Measurements from ENCODE around the gene RIPK4. TPM values are rescaled to one million over a fixed set of nuclear protein-coding genes. Genes with fewer than 3 reads are reported as not detected.

The RIPK4 gene
- under 0.01 TPM in 1 of 2 replicates, not detected in the other for total RNA-seq

GRCh38 chr21:41766883-41767605 is at the start of gene RIPK4:
TSS of gene RIPK4 (minus strand) at chr21:41767052. CDS start at chr21:41767041, 11 bp downstream.

Other genes starting within 250 kb of the RIPK4 start
- 3.3 and 3.9 TPM in 2 replicates for gene PRDM15, start 112.3 kb upstream of the RIPK4 start, total RNA-seq
- 5.7 and 10.9 TPM in 2 replicates for gene C2CD2, start 187.0 kb upstream of the RIPK4 start, total RNA-seq
- 4.4 and 7.6 TPM in 2 replicates for gene ZBTB21, start 243.3 kb upstream of the RIPK4 start, total RNA-seq

Measured in bronchus fibroblast of lung (primary cell).